Peyer's patch (tissue), 4 donors: ENCODE measurements around the gene NDUFS2.

Experiments
- CTCF ChIP-seq, 6 experiments: fragments of 450-650 bp in 4 of 6; fragments of 200-600 bp in 2 of 6; sonication (generic) in 1 of 6; IDR thresholded peaks; one replicate each; pipeline ENCODE4 v1.5.1; 2017 to 2019; ENCODE audit warnings: antibody characterized with exemption in 6 of 6, mild to moderate bottlenecking in 3 of 6, moderate library complexity in 1 of 6
- POLR2A ChIP-seq, 2 donors: fragments of 450-650 bp; IDR thresholded peaks; one replicate each; pipeline ENCODE4 v1.5.1; 2017; ENCODE audit warnings: antibody characterized with exemption in 2 of 2, mild to moderate bottlenecking in 2 of 2, moderate library complexity in 2 of 2

DNA sequence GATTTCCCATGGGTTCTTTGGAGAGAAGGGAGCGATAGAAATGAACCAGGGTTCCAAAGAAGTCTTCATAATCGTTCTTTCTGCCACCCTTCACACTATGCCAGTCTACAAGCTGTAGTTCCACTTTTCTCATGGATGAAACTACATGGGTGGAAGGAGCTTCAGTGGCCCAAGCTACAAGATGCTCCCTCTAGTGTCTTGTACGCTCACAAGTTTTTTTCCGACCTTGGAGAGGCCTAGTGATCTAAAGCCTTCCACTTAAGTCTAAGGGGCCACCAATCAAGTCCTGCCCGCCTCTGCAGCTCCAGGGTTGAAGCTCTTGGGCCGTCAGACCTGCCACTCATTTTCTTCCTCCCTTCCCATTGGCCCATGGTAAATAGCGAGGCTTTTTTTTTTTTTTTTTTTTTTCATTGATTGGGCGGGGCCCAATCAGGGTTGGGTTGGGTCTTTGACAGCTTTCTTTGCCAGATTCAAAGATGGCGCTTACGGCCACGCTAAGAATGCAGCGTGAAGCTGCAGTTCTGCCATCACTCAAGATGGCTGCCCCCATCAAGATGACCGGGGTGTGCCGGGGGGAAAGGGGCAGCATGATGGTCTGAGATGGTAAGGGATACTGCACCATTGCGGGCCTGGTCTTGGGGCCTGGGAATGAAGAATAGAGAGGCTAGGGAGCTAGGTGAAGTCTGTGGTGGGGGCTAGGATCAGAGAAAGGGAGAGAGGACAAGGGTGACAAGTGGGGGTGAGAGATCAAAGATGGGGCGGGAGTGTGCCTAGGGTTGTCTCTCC, 23.6 kb downstream of the NDUFS2 start, which contains the start of gene TOMM40L:
- peak; percentile 29 to 82 (median 70) for TF ChIP-seq CTCF (IDR thresholded peaks at IDR 0.05)
- TF ChIP-seq POLR2A (IDR thresholded peaks at IDR 0.05): peak; percentile 13 to 48
